ENCODE results near the gene SERINC3.
"Not testable (repeated sequence)": the region's sequence is repeated elsewhere in the genome, so short reads cannot be mapped to it uniquely, and the experiment has no call there.

Gene SERINC3

DNA sequence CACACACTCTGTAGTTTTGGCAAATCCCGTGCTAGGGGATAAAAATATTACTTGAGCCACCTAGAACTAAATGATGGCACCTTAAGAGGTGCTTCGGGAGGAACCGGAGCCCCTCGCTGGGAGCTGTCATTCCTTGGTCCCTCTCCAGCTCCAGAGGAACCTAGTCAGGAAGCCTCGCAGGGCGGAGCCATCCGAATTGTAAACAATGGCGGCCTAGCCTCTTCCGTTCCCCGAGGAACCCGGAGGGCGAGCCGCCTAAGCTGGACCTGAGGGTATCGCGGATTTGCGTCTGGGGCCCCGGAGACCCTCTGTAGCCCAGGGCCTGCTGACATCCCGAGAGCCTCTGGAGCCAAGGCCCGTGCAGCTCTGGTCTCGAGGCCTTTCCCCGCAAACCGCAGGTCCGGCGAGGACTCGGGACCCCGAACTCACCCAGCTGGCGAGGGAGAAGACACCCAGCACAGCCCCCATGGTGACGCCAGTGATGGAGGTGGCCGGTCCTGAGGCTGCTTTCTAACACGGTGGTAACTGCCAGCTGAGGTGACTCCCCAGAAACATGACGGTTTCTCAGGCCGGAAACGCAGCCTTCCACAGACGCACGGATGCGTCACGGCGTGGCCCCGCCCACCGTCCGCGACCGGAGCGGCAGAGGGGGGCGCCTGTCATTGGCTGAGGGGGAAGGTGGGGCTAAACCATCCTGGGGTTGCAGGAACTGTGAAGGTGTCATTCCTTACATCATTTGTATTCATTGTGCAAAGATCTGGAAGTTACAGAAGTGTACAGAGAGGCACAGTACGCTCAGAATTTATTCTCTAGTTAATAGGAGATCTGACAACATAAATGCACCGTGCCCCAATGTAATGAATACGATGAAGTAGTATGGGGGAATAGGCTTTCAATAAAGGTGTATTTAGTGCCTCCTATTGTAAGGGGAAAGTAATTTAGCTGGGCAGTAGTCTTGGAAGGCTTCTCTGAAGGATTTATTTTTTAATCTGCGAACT, at the start of gene SERINC3:
Gene SERINC3 (minus strand): TSS at position 587 of the 998 bp plus-strand sequence. CDS start 119 bp downstream, at position 468.
- peak; percentile 94 for DNase-seq (ENCODE audit: low read depth)

DNA sequence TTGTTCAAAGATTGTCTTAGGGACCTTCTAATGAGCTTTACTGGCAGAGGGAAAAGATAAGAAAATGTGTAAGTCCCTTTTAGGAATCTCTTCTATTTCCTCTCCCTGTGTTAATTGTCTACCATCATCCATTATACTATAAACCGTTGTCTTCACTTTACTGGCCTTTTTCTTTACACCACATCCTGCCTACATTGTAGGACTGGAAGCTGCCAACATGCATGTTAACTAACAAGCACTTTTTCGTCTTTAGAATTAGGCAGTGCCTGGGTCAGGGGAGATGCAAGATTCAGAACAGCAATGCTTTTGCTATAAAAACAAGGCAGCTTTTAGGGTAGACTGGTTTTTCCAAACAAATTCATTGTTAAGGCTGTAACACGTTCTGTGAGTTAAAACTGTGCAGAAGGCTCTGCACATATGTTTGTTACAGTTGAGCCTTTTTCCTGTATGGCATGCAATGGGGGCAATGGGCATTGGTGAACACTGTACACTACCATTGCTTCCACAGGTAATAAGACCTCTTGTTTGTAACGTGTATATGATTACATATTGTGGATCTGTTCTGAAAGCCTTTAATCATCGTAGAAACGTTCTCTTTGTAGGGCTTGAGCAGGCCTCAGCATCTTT, 49.6 kb upstream of the SERINC3 start:
- no peak for DNase-seq (ENCODE audit: low read depth)

DNA sequence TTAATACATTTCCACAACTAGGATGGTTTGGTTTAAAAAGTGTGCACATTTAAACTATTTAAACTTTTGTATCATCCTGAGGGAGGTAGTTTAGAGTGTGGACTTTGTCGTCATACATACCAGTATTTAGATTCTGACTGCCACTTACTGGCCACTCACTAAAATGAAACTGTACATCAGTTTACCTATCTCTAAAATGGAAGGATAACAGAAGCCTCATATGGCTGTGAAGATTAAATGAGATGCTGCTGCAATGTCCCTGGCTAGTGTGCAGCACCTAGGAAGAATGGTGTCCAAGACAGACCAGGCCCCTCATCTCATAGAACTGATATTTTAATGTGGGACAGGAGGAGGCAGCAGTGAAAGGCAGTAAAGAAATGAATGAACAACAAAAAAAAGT, 48.5 kb upstream of the SERINC3 start:
- DNase-seq (ENCODE audit: low read depth) = no peak

DNA sequence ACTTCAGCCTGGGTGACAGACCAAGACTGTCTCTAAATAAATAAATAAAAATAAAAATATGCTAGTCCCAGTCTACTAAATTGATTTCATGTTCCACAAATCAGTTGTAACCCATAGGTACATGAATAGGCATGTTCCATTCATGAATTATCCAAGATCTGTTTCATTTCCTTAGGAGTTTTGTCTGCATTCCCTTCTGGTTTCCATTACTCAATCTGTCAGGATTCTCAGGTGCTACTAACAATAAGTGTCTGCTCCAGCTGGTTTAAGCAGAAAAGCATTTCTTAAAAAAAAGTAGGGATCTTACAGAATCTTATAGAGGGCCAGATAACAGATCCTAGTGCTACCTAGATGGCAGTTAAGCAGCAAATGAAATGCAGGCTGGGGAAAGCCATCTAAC, 44.9 kb upstream of the SERINC3 start:
- DNase-seq (ENCODE audit: low read depth) = no peak

DNA sequence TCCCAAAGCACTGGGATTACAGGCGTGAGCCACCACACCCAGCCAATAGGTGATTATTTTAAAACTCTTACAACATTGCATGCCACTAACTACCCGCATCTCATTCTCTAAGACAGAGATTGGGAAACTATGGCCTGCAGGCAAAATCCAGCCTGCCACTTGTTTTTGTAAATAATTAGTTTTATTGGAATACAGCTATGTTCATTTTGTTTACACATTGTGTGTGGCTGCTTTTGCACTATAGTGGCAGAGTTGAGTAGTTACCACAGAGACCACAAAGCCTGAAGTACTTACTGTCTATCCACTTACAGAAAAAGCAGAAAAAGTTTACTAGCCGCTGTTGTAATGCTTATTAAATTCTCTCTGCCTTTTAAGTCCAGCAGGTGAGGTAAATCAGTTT, 44.1 kb upstream of the SERINC3 start:
- no peak for DNase-seq (ENCODE audit: low read depth)

DNA sequence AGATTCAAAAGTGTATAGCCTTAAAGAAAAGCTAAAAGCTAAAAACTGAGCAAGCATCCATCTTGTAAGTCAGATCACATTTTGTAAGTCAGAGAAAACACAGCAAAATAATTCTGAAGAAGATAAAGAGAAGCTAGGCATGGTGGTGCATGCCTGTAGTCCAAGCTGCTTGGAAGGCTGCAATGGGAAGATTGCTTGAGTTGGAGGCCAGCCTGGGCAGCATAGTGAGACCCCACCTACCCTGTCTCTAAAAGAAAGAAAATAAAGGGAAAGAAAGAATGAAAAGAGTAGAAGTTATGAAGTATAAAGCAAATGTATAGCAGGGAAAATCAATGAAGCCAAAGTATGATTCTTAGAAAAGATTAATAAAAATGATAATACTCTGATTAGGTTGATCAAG, 40.0 kb upstream of the SERINC3 start:
- no peak for DNase-seq (ENCODE audit: low read depth)

DNA sequence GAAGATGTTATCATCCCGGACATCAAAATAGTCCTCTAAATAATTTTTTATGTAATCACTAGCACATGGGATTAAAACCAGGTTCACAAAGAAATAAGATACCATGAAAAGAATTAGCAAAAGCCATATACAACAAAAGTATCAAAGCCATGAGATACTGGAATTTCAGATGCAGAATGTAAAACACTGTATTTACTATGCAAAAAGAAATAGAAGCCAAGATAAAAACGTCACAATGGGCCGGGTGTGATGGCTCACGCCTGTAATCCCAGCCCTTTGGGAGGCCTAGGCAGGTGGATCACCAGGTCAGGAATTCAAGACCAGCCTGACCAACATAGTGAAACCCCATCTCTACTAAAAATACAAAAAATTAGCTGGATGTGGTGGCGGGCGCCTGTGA, 38.9 kb upstream of the SERINC3 start:
- DNase-seq (ENCODE audit: low read depth) = not testable (repeated sequence)

DNA sequence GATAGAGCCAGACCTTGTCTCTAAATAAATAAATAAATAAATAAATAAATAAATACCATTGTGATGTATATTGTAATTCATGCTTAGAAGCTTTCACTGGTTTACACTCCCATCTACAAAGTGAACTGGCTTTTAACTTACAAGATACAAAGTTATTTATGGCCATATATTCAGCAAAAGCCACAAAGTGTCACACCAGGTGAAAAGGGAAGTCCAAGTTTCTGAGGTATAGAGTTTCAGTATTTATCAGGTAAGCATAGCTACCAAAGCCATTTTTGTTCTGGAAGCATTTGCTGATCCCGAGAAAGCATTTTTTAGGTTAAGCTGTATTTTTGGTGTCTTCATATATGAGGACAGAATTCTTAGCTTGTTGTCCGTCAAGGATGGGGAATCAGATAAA, 38.4 kb upstream of the SERINC3 start:
- no peak for DNase-seq (ENCODE audit: low read depth)

DNA sequence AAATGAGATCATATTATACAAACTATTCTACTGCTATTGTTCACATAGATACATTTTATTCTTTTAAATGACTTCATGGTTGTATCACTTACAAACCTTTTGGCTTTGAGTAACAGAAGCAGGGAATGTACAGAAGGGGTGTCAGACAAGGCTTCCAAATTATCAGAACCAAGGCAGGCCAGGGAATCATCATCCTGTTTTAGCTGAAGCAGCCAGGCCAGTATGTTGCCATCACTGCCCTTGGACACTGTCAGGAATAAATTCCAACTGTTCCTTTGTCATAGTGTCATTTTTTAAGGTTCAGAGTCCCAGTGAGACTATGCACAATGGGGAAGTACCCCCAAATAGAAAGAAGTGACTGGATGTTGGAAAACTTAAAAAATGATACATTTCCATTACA, 37.4 kb upstream of the SERINC3 start:
- no peak for DNase-seq (ENCODE audit: low read depth)

DNA sequence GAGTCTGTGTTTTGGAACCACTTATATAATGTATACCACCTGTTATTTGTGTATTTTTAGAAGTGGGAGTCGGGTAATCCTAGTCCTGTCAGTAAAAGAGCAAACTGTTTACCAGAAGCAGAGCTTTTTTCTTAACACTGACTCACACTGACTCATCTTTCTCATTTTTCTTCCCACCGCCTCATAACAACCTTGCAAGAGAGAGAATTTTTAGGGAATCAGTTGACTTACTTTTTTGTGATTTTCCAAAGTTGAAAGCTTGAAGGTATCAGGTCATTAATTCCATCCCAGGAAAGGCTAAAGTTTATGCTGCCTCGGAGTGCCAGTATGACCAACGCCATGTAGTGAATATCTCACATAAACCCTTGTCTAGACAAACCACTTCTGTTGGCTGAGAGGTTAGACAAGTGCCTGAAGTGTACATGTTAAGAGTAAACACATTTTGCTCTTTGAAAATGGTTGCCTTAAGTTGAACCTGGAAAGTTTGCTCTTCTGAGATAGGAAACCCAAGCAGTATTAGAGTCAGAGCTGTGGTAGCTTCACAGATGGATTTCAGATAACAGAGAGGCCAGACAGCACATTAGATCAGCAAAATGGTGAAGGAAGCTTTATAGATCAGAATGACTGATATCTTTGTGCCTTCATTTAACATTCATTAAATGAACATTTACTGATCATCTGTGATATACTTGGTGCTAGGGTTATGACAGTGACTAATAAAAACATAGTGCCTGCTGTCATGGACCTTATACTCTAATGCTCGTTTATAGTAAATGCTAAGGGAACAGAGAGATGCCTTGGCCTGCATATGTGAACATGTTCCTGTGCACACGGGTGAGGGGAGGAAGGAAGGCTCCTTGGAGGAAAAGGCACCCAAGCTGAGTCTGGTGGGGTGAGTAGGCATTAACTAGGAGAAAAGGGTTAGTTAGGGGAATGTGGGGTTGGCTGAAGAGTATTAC, 31.4 kb upstream of the SERINC3 start:
- DNase-seq (ENCODE audit: low read depth) = no peak

DNA sequence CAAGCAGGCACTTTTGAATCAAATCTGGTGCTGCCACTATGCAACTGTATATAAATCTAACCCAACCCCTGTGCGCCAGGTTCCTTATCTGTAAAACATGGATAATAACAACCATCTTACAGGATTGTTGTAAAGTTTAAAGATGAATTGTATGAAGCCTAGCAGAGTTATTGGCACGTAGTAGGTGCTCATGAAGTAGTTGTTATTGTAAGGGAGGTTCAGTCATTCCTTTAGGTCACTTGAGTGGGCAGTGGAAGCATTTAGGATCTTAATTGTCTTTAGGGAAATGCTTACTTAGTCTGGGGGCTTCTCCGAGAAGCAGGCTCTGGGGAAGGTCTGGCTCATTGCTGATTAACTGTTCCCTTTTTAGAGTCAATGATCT, 30.7 kb upstream of the SERINC3 start:
- no peak for DNase-seq (ENCODE audit: low read depth)

DNA sequence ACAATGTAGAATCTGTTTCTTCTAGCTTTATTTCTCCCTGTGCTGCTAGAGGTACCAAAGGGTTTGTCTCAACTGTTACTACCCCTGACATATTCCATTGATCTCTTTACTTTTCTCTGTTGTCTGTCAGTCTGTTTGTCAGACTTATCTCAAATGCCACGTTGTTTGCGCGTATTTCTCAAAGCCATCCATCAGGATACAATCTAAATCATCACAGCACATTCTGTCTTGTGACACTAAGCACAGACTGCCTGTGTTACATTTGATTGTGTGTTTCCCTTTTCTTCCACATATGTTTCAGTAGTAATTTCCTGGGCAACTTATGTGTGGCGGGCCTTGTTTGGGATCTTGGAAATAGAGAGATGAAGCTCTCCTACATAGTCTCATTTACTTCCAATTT, 30.2 kb upstream of the SERINC3 start:
- DNase-seq (ENCODE audit: low read depth) = no peak

DNA sequence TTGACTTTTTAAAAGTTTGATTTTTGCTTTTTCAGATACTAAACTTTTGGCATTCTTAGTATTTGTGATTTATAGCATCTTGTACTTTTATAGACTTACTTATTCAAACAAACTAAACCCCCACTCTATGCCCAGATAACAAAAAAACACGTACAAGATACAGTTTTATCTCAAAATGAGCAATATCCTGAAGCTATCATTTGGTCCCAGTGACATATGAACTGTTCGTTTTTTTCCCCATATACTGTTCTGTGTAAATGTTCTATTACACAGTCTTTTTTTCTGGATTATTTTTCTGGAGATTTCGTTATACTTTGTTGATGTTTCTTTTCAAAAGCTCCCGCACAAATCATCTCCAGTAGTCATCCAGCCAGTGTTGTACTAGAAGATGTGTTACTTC, 27.3 kb upstream of the SERINC3 start:
- no peak for DNase-seq (ENCODE audit: low read depth)

DNA sequence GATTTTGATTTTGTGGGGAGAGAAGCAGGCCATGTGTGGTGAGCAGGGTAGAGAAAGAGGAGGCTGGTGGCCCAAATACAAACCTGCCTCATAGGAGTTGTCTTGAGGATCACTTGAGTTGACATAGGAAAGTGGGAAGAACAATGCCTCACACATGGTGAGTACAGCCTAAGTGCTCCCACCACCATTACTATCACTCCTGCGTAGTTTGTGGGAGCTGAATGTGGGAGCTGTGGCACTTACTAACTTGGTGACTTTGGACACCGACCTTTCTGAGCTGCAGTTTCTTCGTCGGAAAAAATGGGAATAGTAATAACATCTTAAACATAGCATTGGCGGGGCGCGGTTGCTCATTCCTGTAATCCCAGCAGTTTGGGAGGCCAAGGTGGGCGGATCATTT, 25.5 kb upstream of the SERINC3 start:
- DNase-seq (ENCODE audit: low read depth) = no peak

DNA sequence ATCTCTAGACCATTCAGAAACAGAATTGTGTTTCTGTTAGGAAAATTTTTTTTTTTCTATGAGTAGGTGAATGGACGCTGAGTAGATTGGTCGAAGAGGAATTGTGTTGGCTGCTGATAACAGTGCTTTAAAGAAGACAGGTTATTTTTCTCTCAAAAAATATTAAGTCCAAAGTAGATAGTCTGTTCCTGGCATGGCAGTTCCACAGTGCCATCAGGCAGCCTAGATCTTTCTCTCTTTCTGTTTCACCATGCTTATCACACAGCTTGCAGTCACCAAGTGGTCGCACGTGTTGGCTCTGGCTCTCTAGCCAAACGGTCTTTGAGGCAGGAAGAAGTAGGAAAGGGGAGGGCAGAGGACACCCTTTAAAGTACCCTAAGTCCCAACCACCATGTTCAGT, 22.4 kb upstream of the SERINC3 start:
- no peak for DNase-seq (ENCODE audit: low read depth)

DNA sequence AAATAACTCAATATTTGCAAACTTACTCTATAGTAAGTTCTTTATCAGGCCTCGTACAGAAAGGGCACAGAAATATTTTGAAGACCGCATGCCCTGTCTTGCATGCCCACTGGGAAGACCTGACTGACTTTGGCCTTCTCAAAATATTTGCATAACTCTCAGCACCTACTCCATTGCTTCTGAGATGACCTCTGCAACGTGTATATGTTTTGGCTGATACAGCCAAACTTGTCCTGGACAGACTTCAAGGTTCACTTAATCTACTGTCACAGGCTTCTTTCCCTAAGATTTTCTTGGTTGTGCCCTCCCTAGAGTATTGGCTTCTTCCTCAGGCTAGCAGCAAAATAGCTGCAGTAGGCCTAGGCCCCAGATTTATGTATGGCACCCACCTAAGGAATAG, 21.5 kb upstream of the SERINC3 start:
- DNase-seq (ENCODE audit: low read depth) = no peak

DNA sequence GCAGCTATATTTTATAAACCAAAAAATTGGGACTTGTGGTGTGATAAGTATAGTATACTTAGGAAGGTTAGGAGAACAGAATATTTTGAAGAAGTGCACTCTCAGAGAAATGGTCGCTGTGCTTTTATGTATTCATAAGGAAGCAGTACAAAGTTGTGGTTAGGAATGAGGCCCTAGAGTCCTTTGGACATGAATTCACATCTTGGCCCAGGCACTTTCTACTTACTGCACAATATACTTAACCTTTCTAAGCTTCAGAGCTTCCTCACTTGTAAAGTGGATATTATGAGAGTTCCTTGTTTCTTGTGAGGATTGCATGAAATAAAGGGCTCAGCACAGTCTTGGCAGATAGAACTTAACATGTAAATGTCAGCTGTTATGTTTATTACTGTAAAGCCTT, 21.0 kb upstream of the SERINC3 start:
- no peak for DNase-seq (ENCODE audit: low read depth)

DNA sequence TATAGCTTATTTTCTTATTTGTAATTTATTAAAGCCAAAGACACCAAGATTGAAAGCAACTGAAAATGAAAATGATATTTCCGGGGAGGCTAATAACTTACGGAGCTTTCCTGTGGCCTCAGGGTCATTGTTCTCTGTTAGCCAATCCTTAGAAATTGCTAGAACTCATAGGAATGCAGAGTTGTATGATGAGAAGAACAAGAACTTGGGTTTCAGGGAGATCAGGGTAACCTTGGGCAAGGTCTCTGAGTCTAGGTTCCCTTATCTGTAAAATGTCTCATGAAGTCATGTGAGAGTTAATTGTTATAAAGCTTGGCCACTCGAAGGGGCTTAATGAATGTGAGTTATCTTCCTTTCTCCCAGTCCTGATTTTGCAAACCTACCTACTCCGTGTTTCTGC, 20.1 kb upstream of the SERINC3 start:
- DNase-seq (ENCODE audit: low read depth) = no peak

DNA sequence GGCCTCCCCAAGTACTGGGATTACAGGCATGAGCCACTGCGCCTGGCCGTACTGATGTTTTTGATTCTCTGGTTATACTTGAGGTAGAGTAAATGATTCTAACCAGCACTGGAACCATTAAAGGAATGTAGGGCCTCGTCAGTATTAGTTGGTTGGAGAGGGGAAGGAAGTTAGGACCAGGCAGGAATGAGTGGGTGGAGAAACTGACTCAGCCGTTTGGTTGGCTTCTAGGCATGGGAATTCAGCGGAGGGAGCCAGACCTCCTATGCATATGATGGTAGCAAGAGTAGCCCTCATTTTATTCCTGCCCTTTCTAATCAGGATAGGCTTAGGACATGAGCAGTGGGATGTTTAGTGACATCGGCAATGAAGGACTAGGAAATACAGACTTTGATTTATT, 19.0 kb upstream of the SERINC3 start:
- DNase-seq (ENCODE audit: low read depth) = no peak

DNA sequence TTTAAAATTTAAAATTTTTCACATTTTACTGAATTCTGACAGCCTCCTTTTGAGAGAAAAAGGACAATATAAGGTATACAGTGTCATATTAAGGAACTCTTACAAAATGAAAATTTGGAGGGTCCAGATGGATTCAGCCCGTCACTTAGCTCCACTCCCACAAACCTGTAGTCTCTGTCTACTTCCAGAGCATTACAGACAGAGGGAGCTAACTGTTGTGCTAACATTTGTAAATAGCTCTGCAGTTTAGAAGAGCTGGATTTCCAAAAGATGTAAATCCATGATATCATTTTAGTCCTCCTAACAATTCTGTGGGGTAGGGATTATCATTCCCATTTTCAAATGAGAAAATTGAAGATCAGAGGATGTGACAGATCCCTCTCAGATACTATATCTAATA, 16.1 kb upstream of the SERINC3 start:
- DNase-seq (ENCODE audit: low read depth) = no peak

DNA sequence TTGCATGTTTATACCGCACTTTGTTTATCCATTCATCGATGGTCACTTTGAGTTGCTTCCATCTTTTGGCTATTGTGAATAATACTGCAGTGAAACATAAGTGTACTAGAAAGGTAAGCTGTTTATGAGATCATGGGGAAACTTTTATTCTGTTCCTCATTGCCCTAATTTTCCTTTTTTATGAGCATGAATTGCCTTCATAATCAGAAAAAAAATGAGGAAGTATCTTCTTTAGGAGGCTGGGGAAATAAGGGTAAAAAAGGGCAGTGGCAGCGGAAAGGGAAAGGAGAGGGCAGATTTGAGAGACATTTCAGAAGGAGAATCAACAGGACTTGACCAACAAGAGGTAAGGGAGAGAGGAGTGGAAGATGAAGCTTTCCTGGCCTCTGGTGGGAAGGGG, 14.3 kb upstream of the SERINC3 start:
- DNase-seq (ENCODE audit: low read depth) = no peak

DNA sequence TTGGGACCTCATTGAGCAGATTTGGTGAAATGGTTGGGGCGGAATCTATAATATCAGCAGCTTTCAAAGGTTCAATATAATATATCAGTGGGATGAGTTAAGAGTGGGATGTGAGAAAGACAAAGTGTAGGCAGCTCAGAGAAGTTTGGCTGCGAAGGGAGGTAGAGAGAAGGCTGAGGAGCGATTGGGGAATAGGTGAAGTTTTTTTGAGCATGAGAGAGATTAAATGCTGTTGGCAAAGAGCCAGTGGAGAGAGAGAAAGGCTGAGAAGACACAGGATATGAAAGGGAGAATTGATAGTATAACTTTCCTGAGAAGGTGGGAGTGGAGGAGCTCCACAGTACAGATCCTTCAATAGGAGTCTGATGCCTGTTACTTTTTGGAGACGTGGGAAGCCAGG, 12.1 kb upstream of the SERINC3 start:
- DNase-seq (ENCODE audit: low read depth) = no peak

DNA sequence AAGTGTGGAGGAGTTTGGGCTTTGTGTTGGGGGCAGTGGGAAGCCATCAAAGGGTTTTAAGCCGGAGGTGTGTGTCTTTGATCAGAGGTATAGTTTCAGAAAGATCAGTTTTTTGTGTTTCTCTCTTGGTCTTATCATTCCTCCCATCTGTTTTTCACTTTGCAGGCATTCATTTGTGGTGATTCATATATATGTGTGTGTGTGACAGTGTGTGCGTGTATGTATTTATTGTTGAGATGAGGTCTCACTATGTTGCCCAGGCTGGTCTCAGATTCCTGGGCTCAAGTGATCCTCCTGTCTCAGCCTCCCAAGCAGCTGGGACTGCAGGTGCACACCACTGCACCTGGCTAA, 11.1 kb upstream of the SERINC3 start:
- no peak for DNase-seq (ENCODE audit: low read depth)

Data from activated T-cell treated with anti-CD3 and anti-CD28 coated beads for 1 hour (primary cell).